ENCODE data around the gene STMP1. TPM values are rescaled to one million over a fixed set of nuclear protein-coding genes. Genes with fewer than 3 reads are reported as not detected.
A peak's percentile ranks its signal among the peaks of the same experiment; 100 is the strongest.

The STMP1 gene
- total RNA-seq, 1 donor = 18.8 TPM

- no peaks in the 10 kb centered on the region for H3K9me3 ChIP-seq (ENCODE audit: low read depth, low read length)
Observed at GRCh38 chr7:135710417-135711138, 48.3 kb downstream of the STMP1 start.

DNA sequence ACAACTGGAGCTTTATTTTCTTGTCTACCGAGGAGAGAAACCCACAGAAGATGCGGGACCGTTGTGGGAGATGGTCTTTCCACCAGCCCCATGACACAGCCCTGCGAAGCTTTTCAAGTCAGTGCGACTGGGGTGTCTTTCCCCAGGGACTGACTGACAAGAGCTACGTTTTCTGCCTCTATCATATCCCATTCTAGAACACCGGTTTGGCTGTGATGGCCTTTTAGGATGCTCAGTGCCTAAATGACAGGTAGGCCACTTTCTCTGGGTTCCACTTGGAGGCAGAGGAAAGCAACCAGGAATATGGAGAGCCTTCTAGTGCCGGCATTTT is 48.8 kb downstream of the STMP1 start:
- no peaks in the 10 kb centered on the region for H3K9me3 ChIP-seq (ENCODE audit: low read depth, low read length)

More at GRCh38 chr7:135710417-135711138, 48.3 kb downstream of the STMP1 start:
- no peak overlapping the region for H2AFZ ChIP-seq (ENCODE audit: low read length)
- H3K27me3 ChIP-seq (ENCODE audit: insufficient read depth, low read length) = no peaks in the 10 kb centered on the region
- H3K79me2 ChIP-seq (ENCODE audit: insufficient read depth, low read length) = no peaks in the 10 kb centered on the region
- DNase-seq (ENCODE audit: insufficient read length, low spot score, missing footprints) = no peak
- TF ChIP-seq CTCF (IDR thresholded peaks at IDR 0.05; ENCODE audit: extremely low read depth, low read depth, low read length) = peak; percentile 37
- no peaks in the 10 kb centered on the region for H3K36me3 ChIP-seq (ENCODE audit: insufficient read depth, low read length)
- no peak overlapping the region for H3K4me3 ChIP-seq (ENCODE audit: insufficient read depth, low read length)
- no peak overlapping the region for H3K4me2 ChIP-seq (ENCODE audit: insufficient read depth, low read length)
- no peaks in the 10 kb centered on the region for H4K20me1 ChIP-seq (ENCODE audit: insufficient read depth, low read length)
- H3K27ac ChIP-seq (ENCODE audit: low read depth, low read length) = no peak overlapping the region
- H3K4me1 ChIP-seq (ENCODE audit: insufficient read depth, low read length) = peaks cover 14% of the 10 kb centered on the region

DNA sequence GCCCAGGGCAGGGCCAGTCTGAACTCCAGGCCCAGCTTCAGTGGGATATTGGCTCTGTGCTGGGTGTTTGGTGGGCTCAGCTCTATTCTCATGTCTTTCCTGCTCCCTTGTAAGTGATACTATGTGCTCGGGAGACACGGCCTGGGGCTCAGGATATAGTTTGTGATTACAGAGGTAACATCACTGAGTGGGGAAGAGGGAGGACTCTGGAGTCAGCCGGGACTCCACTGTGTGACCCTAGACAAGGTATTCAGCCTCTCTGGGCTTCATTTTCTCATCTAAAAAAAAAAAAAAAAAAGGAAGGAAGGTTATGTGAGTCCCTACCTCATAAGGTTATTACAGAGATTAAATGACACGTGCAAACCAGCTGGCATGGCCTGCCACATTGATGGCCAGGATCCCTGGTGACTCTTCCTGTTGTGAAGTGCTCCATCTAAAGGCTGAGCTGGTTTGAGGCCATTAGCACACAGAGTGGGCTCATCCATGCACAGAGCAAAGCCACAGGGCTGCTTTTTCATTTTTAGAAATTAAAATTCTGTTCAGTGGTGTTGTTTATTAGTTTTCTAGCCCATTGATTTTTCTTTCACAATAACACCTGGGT is 50.0 kb downstream of the STMP1 start:
- H3K27me3 ChIP-seq (ENCODE audit: insufficient read depth, low read length) = no peaks in the 10 kb centered on the region
- no peak overlapping the region for H3K27ac ChIP-seq (ENCODE audit: low read depth, low read length)
- no peaks in the 10 kb centered on the region for H4K20me1 ChIP-seq (ENCODE audit: insufficient read depth, low read length)
- H3K79me2 ChIP-seq (ENCODE audit: insufficient read depth, low read length) = no peaks in the 10 kb centered on the region
- H3K4me3 ChIP-seq (ENCODE audit: insufficient read depth, low read length) = no peak overlapping the region
- peaks cover 24% of the 10 kb centered on the region for H3K4me1 ChIP-seq (ENCODE audit: insufficient read depth, low read length)
- no peak for DNase-seq (ENCODE audit: insufficient read length, low spot score, missing footprints)
- no peak overlapping the region for H3K4me2 ChIP-seq (ENCODE audit: insufficient read depth, low read length)
- no peak overlapping the region for H2AFZ ChIP-seq (ENCODE audit: low read length)
- TF ChIP-seq CTCF (IDR thresholded peaks at IDR 0.05; ENCODE audit: extremely low read depth, low read depth, low read length) = no peak
- H3K36me3 ChIP-seq (ENCODE audit: insufficient read depth, low read length) = no peaks in the 10 kb centered on the region
- H3K9me3 ChIP-seq (ENCODE audit: low read depth, low read length) = no peaks in the 10 kb centered on the region

More for the DNA sequence above, 48.8 kb downstream of the STMP1 start:
- H3K27me3 ChIP-seq (ENCODE audit: insufficient read depth, low read length) = no peaks in the 10 kb centered on the region
- H4K20me1 ChIP-seq (ENCODE audit: insufficient read depth, low read length) = no peaks in the 10 kb centered on the region
- H3K4me1 ChIP-seq (ENCODE audit: insufficient read depth, low read length) = peaks cover 17% of the 10 kb centered on the region
- no peaks in the 10 kb centered on the region for H3K79me2 ChIP-seq (ENCODE audit: insufficient read depth, low read length)
- no peak overlapping the region for H3K27ac ChIP-seq (ENCODE audit: low read depth, low read length)
- DNase-seq (ENCODE audit: insufficient read length, low spot score, missing footprints) = no peak
- no peak overlapping the region for H2AFZ ChIP-seq (ENCODE audit: low read length)
- H3K4me2 ChIP-seq (ENCODE audit: insufficient read depth, low read length) = no peak overlapping the region
- no peaks in the 10 kb centered on the region for H3K36me3 ChIP-seq (ENCODE audit: insufficient read depth, low read length)
- H3K4me3 ChIP-seq (ENCODE audit: insufficient read depth, low read length) = no peak overlapping the region
- no peak for TF ChIP-seq CTCF (IDR thresholded peaks at IDR 0.05; ENCODE audit: extremely low read depth, low read depth, low read length)

DNA sequence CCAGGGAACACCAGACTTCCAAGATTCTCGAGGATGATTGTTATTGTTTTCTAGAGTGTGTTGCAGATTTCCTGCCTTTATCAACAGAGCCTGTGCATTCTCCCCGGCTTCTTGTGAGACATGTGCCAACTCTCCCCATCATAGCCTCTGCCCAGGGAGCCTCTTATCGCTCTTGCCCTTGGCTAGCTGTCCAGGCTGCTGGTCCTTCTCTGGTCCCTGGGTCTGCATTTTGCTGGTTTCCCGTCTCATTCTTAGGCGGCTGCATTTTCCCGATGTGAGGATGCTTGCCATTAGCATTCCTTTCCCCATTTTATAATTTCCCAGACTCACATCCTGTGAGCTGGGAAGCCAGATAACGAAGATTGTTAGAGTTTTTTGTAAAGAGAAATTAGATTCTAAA is 50.5 kb downstream of the STMP1 start:
- Histone ChIP-seq H2AFZ (ENCODE audit: low read length) (no peak overlapping the region), H3K4me3 (ENCODE audit: insufficient read depth, low read length) (no peak overlapping the region), H3K4me2 (ENCODE audit: insufficient read depth, low read length) (no peak overlapping the region), H3K79me2 (ENCODE audit: insufficient read depth, low read length) (no peaks in the 10 kb centered on the region), H3K4me1 (ENCODE audit: insufficient read depth, low read length) (peaks cover 24% of the 10 kb centered on the region), H3K27me3 (ENCODE audit: insufficient read depth, low read length) (no peaks in the 10 kb centered on the region), H4K20me1 (ENCODE audit: insufficient read depth, low read length) (no peaks in the 10 kb centered on the region), H3K27ac (ENCODE audit: low read depth, low read length) (no peak overlapping the region), H3K36me3 (ENCODE audit: insufficient read depth, low read length) (no peaks in the 10 kb centered on the region), H3K9me3 (ENCODE audit: low read depth, low read length) (no peaks in the 10 kb centered on the region)
- DNase-seq (ENCODE audit: insufficient read length, low spot score, missing footprints) = no peak
- no peak for TF ChIP-seq CTCF (IDR thresholded peaks at IDR 0.05; ENCODE audit: extremely low read depth, low read depth, low read length)

Data from osteoblast (primary cell).